Activated CD4-positive, alpha-beta T cell treated with anti-CD3 and anti-CD28 coated beads, Interleukin-2, Interleukin-4, amounts not matched to agents 100 ng/mL and 50 ng/mL, durations not matched to agents 16 hours and 8 hours (primary cell): Measurements from ENCODE around the gene FPR1.

ENCODE experiments used
- DNase-seq: peaks from one replicate; pipeline ENCODE4 v3.0.0-alpha.2; 2020; ENCODE audit warnings: low spot score

Gene FPR1

GRCh38 chr19:51735759-51736449, 15.8 kb downstream of the FPR1 start:
- DNase-seq: no peak

GRCh38 chr19:51733742-51734522, 17.7 kb downstream of the FPR1 start:
- DNase-seq: no peak

- no peak for DNase-seq
These were observed 21.9 kb downstream of the FPR1 start for GRCh38 chr19:51729781-51730180.

GRCh38 chr19:51727349-51727880, 24.3 kb downstream of the FPR1 start:
- no peak for DNase-seq

- DNase-seq: no peak
These were observed 25.6 kb downstream of the FPR1 start for GRCh38 chr19:51726049-51726448.

GRCh38 chr19:51724543-51724942, 27.1 kb downstream of the FPR1 start:
- no peak for DNase-seq

- DNase-seq: no peak
These were observed 29.2 kb downstream of the FPR1 start for GRCh38 chr19:51722492-51722891.

- DNase-seq: no peak
These were observed 29.8 kb downstream of the FPR1 start for GRCh38 chr19:51721905-51722304.

GRCh38 chr19:51719251-51719988, 32.3 kb downstream of the FPR1 start:
- DNase-seq: no peak

- DNase-seq: no peak
These were observed 34.8 kb downstream of the FPR1 start for GRCh38 chr19:51716925-51717324.

GRCh38 chr19:51715850-51716249, 35.8 kb downstream of the FPR1 start:
- DNase-seq: no peak

- DNase-seq: no peak
These were observed 36.8 kb downstream of the FPR1 start for GRCh38 chr19:51714848-51715247.

GRCh38 chr19:51713319-51714285, 38.1 kb downstream of the FPR1 start:
- no peak for DNase-seq

GRCh38 chr19:51712461-51713081, 39.1 kb downstream of the FPR1 start:
- DNase-seq: no peak

GRCh38 chr19:51711702-51712101, 40.0 kb downstream of the FPR1 start:
- no peak for DNase-seq

GRCh38 chr19:51710163-51710562, 41.5 kb downstream of the FPR1 start:
- no peak for DNase-seq

GRCh38 chr19:51709575-51709974, 42.1 kb downstream of the FPR1 start:
- DNase-seq: no peak

- no peak for DNase-seq
These were observed 42.9 kb downstream of the FPR1 start for GRCh38 chr19:51708811-51709210.

- DNase-seq: no peak
These were observed 44.8 kb downstream of the FPR1 start for GRCh38 chr19:51706885-51707284.

- DNase-seq: no peak
These were observed 45.4 kb downstream of the FPR1 start for GRCh38 chr19:51706296-51706695.

- no peak for DNase-seq
These were observed 47.1 kb downstream of the FPR1 start for GRCh38 chr19:51704626-51705025.
